Adrenal gland (tissue), 5 donors: ENCODE results near the gene CTAGE8.
"Not testable (repeated sequence)": the region's sequence is repeated elsewhere in the genome, so short reads cannot be mapped to it uniquely, and the experiment has no call there.

Experiments
- POLR2A ChIP-seq, 2 donors: fragments of 450-650 bp; IDR thresholded peaks; one replicate each; pipeline ENCODE4 v1.6.1; 2017; ENCODE audit warnings: antibody characterized with exemption in 2 of 2, mild to moderate bottlenecking in 2 of 2, moderate library complexity in 1 of 2
- TF ChIP-seq, protein P1 (sequence below), 6 experiments: fragments of 450-650 bp in 4 of 6; fragments of 200-600 bp in 2 of 6; sonication (generic) in 1 of 6; IDR thresholded peaks; 1 replicate in 5 of 6; 2 replicates in 1 of 6; pipeline versions ENCODE4 v1.5.1 to v1.8.0; 2016 to 2021; ENCODE audit warnings: antibody characterized with exemption in 6 of 6, mild to moderate bottlenecking in 2 of 6, moderate library complexity in 1 of 6
- donor health status: DM: no; HTN: no; CAD: no.

DNA sequence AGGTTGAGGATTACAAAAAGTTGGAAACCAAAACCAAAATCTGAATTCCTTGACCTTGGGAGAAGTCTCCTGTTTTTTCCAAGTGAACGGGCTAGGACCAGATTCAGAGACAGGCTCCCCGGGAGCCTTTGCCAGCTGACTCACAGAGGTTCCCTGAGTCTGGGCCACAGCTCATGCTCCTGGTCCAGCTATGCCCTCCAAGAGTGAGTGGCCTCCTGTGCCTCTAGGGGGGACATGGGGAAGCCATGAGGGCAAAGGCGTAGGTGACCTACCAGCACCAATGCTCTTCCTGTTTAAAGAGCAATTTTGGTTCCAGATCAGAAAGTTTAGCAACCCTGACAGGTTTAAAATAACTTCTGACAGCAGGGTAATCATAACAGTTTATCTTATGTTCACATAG is 40.3 kb downstream of the CTAGE8 start:
- TF ChIP-seq, protein P1, sequence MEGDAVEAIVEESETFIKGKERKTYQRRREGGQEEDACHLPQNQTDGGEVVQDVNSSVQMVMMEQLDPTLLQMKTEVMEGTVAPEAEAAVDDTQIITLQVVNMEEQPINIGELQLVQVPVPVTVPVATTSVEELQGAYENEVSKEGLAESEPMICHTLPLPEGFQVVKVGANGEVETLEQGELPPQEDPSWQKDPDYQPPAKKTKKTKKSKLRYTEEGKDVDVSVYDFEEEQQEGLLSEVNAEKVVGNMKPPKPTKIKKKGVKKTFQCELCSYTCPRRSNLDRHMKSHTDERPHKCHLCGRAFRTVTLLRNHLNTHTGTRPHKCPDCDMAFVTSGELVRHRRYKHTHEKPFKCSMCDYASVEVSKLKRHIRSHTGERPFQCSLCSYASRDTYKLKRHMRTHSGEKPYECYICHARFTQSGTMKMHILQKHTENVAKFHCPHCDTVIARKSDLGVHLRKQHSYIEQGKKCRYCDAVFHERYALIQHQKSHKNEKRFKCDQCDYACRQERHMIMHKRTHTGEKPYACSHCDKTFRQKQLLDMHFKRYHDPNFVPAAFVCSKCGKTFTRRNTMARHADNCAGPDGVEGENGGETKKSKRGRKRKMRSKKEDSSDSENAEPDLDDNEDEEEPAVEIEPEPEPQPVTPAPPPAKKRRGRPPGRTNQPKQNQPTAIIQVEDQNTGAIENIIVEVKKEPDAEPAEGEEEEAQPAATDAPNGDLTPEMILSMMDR (IDR thresholded peaks at IDR 0.05), result not testable (repeated sequence)
- not testable (repeated sequence) for TF ChIP-seq POLR2A (IDR thresholded peaks at IDR 0.05)
